Measurements from ENCODE around the gene DNAAF8. TPM values are rescaled to one million over a fixed set of nuclear protein-coding genes. Genes with fewer than 3 reads are reported as not detected.

Gene DNAAF8
- polyA plus RNA-seq, 1 of the 3 experiments (the other 2 are of a cell fraction): 3.1 TPM

DNA sequence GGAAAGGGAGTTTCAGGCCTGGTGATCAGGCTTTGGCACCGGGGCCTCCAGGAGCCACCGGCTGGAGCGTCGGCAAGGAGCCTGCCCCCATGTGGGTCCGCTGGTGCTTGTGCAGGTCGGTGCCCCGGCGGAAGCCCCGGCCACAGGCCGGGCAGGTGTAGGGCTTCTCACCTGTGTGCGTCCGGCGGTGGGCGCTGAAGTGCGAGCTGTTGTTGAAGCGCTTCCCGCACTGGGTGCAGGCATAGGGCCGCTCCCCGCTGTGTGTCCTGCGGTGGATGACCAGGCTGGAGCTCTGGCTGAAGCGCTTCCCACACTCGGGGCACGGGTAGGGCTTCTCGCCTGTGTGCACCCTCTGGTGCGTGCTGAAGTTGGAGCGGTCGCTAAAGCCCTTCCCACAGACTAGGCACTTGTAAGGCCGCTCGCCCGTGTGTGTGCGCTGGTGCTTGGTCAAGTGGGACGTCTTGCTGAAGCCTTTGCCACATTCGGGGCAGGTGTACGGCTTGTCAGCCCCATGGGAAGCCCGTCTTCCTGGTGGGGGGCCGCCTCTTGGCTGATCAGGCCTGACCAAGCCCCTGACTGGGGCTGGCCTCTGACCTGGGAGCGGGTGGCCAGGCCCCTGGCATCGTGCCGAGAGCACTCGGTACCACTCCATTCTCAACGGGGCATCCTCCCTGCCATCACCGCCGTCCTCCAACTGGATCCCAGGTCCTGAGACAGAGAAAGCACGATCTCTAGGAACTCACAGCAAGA, 18.2 kb downstream of the DNAAF8 start:
- CTCF ChIA-PET: interaction anchor here (1.1 kb wide), 1 partner anchor 8 kb away, joined by 3 read pairs; no protein-coding TSS in a partner anchor

DNA sequence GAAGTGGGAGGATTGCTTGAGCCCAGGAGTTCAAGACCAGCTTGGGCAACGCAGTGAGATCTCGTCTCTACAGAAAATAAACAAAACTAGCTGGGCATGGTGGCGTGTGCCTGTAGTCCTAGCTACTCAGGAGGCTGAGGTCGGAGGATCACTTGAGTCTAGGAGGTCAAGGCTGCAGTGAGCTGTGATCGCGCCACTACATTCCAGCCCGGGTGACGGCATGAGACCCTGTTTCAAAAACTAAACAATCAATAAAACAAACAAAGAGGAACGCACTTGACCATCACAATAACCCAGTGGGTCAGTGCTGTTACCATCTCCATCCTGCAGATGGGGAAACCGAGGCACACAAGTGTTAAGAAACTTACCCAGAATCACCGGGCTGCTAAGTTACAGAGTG, 18.9 kb downstream of the DNAAF8 start:
- H3K9me2 ChIP-seq: no peaks in the 10 kb centered on the region
- no peak overlapping the region for H2AFZ ChIP-seq (ENCODE audit: low read depth)
- H3K27ac ChIP-seq (ENCODE audit: low read depth in 2 of 2, low read length in 1 of 2): no peak overlapping the region
- H3K9ac ChIP-seq: no peak overlapping the region
- ChIA-PET CTCF (no interaction called here), POLR2A (no interaction called here)
- H3K79me2 ChIP-seq (ENCODE audit: insufficient read depth): no peaks in the 10 kb centered on the region
- no peak for DNase-seq
- no peak overlapping the region for H3K4me2 ChIP-seq
- no peak for TF ChIP-seq REST (IDR thresholded peaks at IDR 0.05; ENCODE audit: low read depth, low read length)
- no peak for TF ChIP-seq JUND (IDR thresholded peaks at IDR 0.05)
- no peak for TF ChIP-seq RXRA (IDR thresholded peaks at IDR 0.05; ENCODE audit: borderline replicate concordance, low read depth)
- TF ChIP-seq YY1 (IDR thresholded peaks at IDR 0.05; ENCODE audit: low read depth): no peak
- TF ChIP-seq EZH2phosphoT487 (IDR thresholded peaks at IDR 0.05; ENCODE audit: borderline replicate concordance, low read depth): no peak
- TF ChIP-seq FOSL2 (IDR thresholded peaks at IDR 0.05; ENCODE audit: borderline replicate concordance, low read depth): no peak
- TF ChIP-seq, protein P1, sequence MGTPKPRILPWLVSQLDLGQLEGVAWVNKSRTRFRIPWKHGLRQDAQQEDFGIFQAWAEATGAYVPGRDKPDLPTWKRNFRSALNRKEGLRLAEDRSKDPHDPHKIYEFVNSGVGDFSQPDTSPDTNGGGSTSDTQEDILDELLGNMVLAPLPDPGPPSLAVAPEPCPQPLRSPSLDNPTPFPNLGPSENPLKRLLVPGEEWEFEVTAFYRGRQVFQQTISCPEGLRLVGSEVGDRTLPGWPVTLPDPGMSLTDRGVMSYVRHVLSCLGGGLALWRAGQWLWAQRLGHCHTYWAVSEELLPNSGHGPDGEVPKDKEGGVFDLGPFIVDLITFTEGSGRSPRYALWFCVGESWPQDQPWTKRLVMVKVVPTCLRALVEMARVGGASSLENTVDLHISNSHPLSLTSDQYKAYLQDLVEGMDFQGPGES (IDR thresholded peaks at IDR 0.05; ENCODE audit: low read depth, low read length): no peak
- no peak for TF ChIP-seq ZBTB33 (IDR thresholded peaks at IDR 0.05; ENCODE audit: borderline replicate concordance, low read depth)
- TF ChIP-seq GATA2 (CRISPR knock-in tag; IDR thresholded peaks at IDR 0.05): no peak
- H3F3A ChIP-seq (replicated peaks; ENCODE audit: insufficient read depth): peaks cover 3% of the 10 kb centered on the region
- H3K27me3 ChIP-seq (ENCODE audit: insufficient read depth): no peaks in the 10 kb centered on the region
- no peaks in the 10 kb centered on the region for H4K20me1 ChIP-seq (ENCODE audit: insufficient read depth)
- no peak overlapping the region for H3K4me3 ChIP-seq (ENCODE audit: low read depth in 2 of 2, low read length in 1 of 2)
- 98% methylated on average over 11 of the region's 11 CpGs for WGBS (ENCODE audit: low lambda C conversion rate)
- H3K9me3 ChIP-seq: 0 out of 2 replicates have a peak, but pooled peaks cover 6% of the 10 kb centered on the region
- H3K4me1 ChIP-seq (ENCODE audit: control insufficient read depth in 1 of 2, insufficient read depth in 2 of 2, low read depth in 1 of 2, low read length in 1 of 2): no peaks in the 10 kb centered on the region
- peaks cover 42 to 45% of the 10 kb centered on the region in 2 experiments for H3K36me3 ChIP-seq (replicated peaks in 1 of 2; ENCODE audit: control insufficient read depth in 1 of 2, insufficient read depth in 2 of 2, low read length in 1 of 2)

More for the DNA sequence above, 18.2 kb downstream of the DNAAF8 start:
- no peak overlapping the region for H3K4me3 ChIP-seq (ENCODE audit: low read depth in 2 of 2, low read length in 1 of 2)
- no peak overlapping the region for H3K4me2 ChIP-seq
- TF ChIP-seq, protein P1 (IDR thresholded peaks at IDR 0.05; ENCODE audit: low read depth, low read length): no peak
- no peak for TF ChIP-seq RAD21 (IDR thresholded peaks at IDR 0.05; ENCODE audit: low read length)
- H3K9me2 ChIP-seq: no peaks in the 10 kb centered on the region
- no peaks in the 10 kb centered on the region for H3K79me2 ChIP-seq (ENCODE audit: insufficient read depth)
- no peak for DNase-seq
- peaks cover 3% of the 10 kb centered on the region for H3F3A ChIP-seq (replicated peaks; ENCODE audit: insufficient read depth)
- peaks cover 37 to 42% of the 10 kb centered on the region in 2 experiments for H3K36me3 ChIP-seq (replicated peaks in 1 of 2; ENCODE audit: control insufficient read depth in 1 of 2, insufficient read depth in 2 of 2, low read length in 1 of 2)
- no peaks in the 10 kb centered on the region for H4K20me1 ChIP-seq (ENCODE audit: insufficient read depth)
- POLR2A ChIA-PET: no interaction called here
- WGBS (ENCODE audit: low lambda C conversion rate): 98% methylated on average over 17 of the region's 44 CpGs
- H3K27ac ChIP-seq (ENCODE audit: low read depth in 2 of 2, low read length in 1 of 2): no peak overlapping the region
- H3K4me1 ChIP-seq (ENCODE audit: control insufficient read depth in 1 of 2, insufficient read depth in 2 of 2, low read depth in 1 of 2, low read length in 1 of 2): no peaks in the 10 kb centered on the region; a peak in 1 of 4 replicates
- H3K9ac ChIP-seq: no peak overlapping the region
- no peak overlapping the region for H2AFZ ChIP-seq (ENCODE audit: low read depth)
- H3K9me3 ChIP-seq: 0 out of 2 replicates have a peak, but pooled peaks cover 6% of the 10 kb centered on the region
- no peaks in the 10 kb centered on the region for H3K27me3 ChIP-seq (ENCODE audit: insufficient read depth)

All from SK-N-SH (cell line).